Epidermal melanocyte (primary cell): ENCODE results near the gene TPGS1.

ENCODE experiments used
- DNase-seq: peaks from one replicate; pipeline ENCODE4 v3.0.0; 2011; ENCODE audit warnings: low spot score; ENCODE audit not compliant: insufficient read length

The TPGS1 gene

GRCh38 chr19:495402-496111, 11.7 kb upstream of the TPGS1 start:
- DNase-seq, result no peak

GRCh38 chr19:496112-496665, 11.1 kb upstream of the TPGS1 start, which contains the start of gene MADCAM1:
Gene MADCAM1, plus strand, starts transcription at chr19:496486. Its CDS starts 14 bp downstream, at chr19:496500.
- DNase-seq, result no peak

GRCh38 chr19:496986-497385, 10.3 kb upstream of the TPGS1 start:
- no peak for DNase-seq

- no peak for DNase-seq
These were observed 9.8 kb upstream of the TPGS1 start for GRCh38 chr19:497491-497868.

GRCh38 chr19:497869-498510, 9.3 kb upstream of the TPGS1 start:
- DNase-seq, result no peak

GRCh38 chr19:498511-498891, 8.8 kb upstream of the TPGS1 start:
- no peak for DNase-seq

GRCh38 chr19:498977-499623, 8.2 kb upstream of the TPGS1 start:
- DNase-seq, result no peak

GRCh38 chr19:501646-502045, 5.7 kb upstream of the TPGS1 start:
- no peak for DNase-seq

GRCh38 chr19:504616-505015, 2.7 kb upstream of the TPGS1 start:
- DNase-seq, result no peak

GRCh38 chr19:506404-507285, 652 bp upstream of the TPGS1 start:
- DNase-seq, result peak; percentile 100

- DNase-seq, result no peak
These were observed 1.2 kb downstream of the TPGS1 start for GRCh38 chr19:508204-509150.

- DNase-seq, result peak; percentile 84
These were observed 3.4 kb downstream of the TPGS1 start for GRCh38 chr19:510606-511100.

GRCh38 chr19:511101-511851, 4.0 kb downstream of the TPGS1 start:
- no peak for DNase-seq

- DNase-seq, result no peak
These were observed 5.5 kb downstream of the TPGS1 start for GRCh38 chr19:512547-513365.

- no peak for DNase-seq
These were observed 6.3 kb downstream of the TPGS1 start for GRCh38 chr19:513368-514165.

- no peak for DNase-seq
These were observed 6.9 kb downstream of the TPGS1 start for GRCh38 chr19:514166-514663.
